GM12891 (cell line): ENCODE results near the gene TMEM164.

ENCODE experiments used
- POLR2A ChIP-seq: IDR thresholded peaks from 2 replicates; pipeline ENCODE4 v1.6.1; 2011; ENCODE audit warnings: low read depth, low read length, control low read depth
- POLR2AphosphoS5 ChIP-seq: IDR thresholded peaks from 2 replicates; pipeline ENCODE4 v1.6.1; 2011; ENCODE audit warnings: low read depth, low read length, control low read depth
- POU2F2 ChIP-seq: IDR thresholded peaks from 2 replicates; pipeline ENCODE4 v1.6.1; 2011; ENCODE audit warnings: low read depth, mild to moderate bottlenecking, control low read depth, low read length, moderate library complexity
- SPI1 ChIP-seq: IDR thresholded peaks from 2 replicates; pipeline ENCODE4 v1.6.1; 2011; ENCODE audit warnings: low read depth, low read length, control low read depth

DNA sequence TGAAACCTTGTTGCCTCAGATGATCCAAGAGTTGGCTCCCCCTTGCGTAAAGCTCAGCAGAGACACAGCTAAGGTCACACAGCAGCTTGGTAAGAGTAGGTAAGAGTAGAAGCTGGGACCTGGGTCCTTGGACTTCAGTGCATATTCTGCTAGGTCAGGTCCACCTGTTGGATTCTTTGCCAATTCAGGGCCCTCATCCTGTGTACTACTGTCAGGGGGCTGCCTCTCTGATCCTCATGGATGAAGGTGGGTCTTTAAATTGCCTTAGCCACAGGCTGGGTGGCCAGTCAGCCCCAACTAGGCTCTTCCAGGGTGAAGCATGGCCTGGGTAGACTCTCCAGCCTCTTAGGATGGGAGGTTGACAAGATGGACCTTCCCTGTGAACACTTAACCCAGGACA is 159.2 kb downstream of the TMEM164 start:
- no peak for TF ChIP-seq POLR2A
- TF ChIP-seq POLR2AphosphoS5: no peak
- no peak for TF ChIP-seq POU2F2
- TF ChIP-seq SPI1: no peak
